Activated T-cell treated with anti-CD3 and anti-CD28 coated beads, Interleukin-2, amount 50 U/mL, for 72 hours (primary cell): ENCODE results near the gene SRD5A1. TPM values are rescaled to one million over a fixed set of nuclear protein-coding genes. Genes with fewer than 3 reads are reported as not detected.
A peak's percentile ranks its signal among the peaks of the same experiment; 100 is the strongest.

ENCODE experiments used
- ATAC-seq, 2 donors: fragments of 150-1000 bp; cut with Tn5 transposase; replicated peaks in 1 of 2; 2 replicates each; pipeline ENCODE4 v1.10.0; 2021; ENCODE audit warnings: moderate library complexity in 2 of 2, mild to moderate bottlenecking in 1 of 2
- DNase-seq, 2 donors: peaks; one replicate each; pipeline ENCODE4 v3.0.0; 2021 to 2022; ENCODE audit warnings: mixed read lengths in 1 of 2
- H3K27ac Mint-ChIP-seq: one replicate; pipeline ENCODE4 v1.8.0; 2022; ENCODE audit warnings: mild to moderate bottlenecking, moderate library complexity, mixed read lengths
- H3K27me3 Mint-ChIP-seq: one replicate; pipeline ENCODE4 v1.8.0; 2022; ENCODE audit warnings: low read depth, mixed read lengths
- H3K36me3 Mint-ChIP-seq, 2 donors: one replicate each; pipeline ENCODE4 v1.8.0; 2022; ENCODE audit warnings: mixed read lengths in 2 of 2, mild to moderate bottlenecking in 1 of 2; ENCODE audit not compliant: insufficient read depth in 2 of 2
- H3K4me1 Mint-ChIP-seq: one replicate; pipeline ENCODE4 v1.8.0; 2022; ENCODE audit warnings: low read depth, mixed read lengths
- H3K4me3 Mint-ChIP-seq, 2 donors: one replicate each; pipeline ENCODE4 v1.8.0; 2022; ENCODE audit warnings: mild to moderate bottlenecking in 2 of 2, mixed read lengths in 2 of 2, moderate library complexity in 2 of 2
- H3K9me3 Mint-ChIP-seq, 2 donors: one replicate each; pipeline ENCODE4 v1.8.0; 2022; ENCODE audit warnings: mixed read lengths in 2 of 2
- total RNA-seq, 2 donors: library from RNA; stranded (reverse); gene quantifications; one replicate each; pipeline ENCODE4 v1.2.3, GENCODE V29; 2022

SRD5A1 gene
- total RNA-seq, 2 donors from 2014 or later, result 16.4 to 22.8 TPM

DNA sequence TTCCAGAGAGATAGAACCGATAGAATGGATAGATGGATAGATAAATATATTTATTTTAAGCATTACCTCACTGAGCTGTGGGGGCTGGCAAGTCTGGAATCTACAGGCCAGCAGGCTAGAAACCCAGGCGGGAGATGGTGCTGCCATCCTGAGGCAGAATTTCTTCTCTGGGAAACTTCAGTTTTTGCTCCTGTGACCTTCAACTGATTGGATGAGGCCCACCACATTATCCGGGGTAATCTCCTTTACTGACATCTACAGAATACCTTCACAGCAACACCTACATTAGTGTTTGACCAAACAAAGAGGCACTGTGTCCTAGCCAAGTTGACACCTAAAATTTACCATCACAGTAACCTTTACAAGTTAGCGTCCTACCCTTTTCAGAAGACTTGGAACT is 50.8 kb downstream of the SRD5A1 start:
- Mint-ChIP-seq H3K27ac (no peak overlapping the region), H3K27me3 (peaks cover 54% of the 10 kb centered on the region), H3K4me1 (peaks cover 13% of the 10 kb centered on the region), H3K9me3 (peaks cover 2 to 3% of the 10 kb centered on the region in 2 donors), H3K4me3 (no peak overlapping the region), H3K36me3 (peaks cover 0 to 2% of the 10 kb centered on the region in 2 donors)
- no peak for ATAC-seq
- DNase-seq, result no peak

DNA sequence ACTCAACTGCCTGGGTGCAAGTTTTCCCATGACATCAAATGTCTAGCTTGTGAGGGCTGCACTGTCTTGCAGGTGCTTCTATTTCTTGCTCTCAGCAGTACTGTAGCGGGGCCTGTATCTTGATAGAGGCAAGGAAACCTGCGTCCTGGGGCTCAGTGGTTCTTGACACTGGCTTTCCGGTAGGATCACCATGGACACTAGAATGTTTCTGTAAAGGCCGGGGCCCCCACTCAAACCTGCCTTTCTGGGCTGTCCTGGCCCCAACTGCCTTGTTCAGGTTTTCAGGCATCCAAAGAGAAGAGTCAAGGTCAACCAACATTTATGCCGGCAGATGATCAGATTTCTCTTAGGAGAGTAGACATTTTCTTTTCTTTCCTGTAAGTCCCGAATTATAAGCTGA is 53.3 kb downstream of the SRD5A1 start:
- Mint-ChIP-seq H3K9me3 (peaks cover 2 to 3% of the 10 kb centered on the region in 2 donors), H3K36me3 (peaks cover 0 to 2% of the 10 kb centered on the region in 2 donors)

DNA sequence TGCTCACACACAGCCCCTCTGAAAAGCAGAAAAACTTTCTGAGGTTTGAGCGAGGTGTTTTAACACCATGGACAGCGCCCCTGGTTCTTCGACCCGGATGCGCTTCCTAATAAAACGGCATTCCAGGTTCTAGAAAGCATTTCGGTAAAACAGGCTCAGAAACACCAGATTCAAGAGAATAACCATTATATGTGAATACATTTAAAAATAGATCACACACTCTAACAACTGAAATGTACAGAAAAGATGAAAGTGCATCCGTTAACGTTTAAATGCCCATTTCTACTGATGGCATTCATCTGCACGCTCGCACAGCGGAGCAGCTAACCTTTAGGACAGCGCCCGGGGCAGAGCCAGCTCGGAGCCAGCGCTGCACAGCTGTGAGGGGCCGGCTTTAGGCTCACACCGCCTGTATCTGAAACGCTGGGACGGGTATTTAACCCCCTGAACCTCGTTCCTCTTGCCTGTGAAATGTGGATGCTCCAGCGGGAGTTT is 53.7 kb downstream of the SRD5A1 start:
- peaks cover 66% of the 10 kb centered on the region for H3K27me3 Mint-ChIP-seq
- no peak for DNase-seq
- H3K4me3 Mint-ChIP-seq, result peak overlapping the region; percentile 4 to 49
- H3K36me3 Mint-ChIP-seq, result no peaks in the 10 kb centered on the region
- no peak overlapping the region for H3K27ac Mint-ChIP-seq
- peak in 1 of 2 donors; percentile 45 for ATAC-seq
- no peaks in the 10 kb centered on the region for H3K9me3 Mint-ChIP-seq
- peaks cover 13% of the 10 kb centered on the region for H3K4me1 Mint-ChIP-seq

More for the DNA sequence above, 53.3 kb downstream of the SRD5A1 start:
- DNase-seq, result no peak
- H3K4me3 Mint-ChIP-seq, result peak overlapping the region; percentile 31 to 49
- no peak overlapping the region for H3K27ac Mint-ChIP-seq
- H3K27me3 Mint-ChIP-seq, result peaks cover 71% of the 10 kb centered on the region
- ATAC-seq, result no peak
- peaks cover 13% of the 10 kb centered on the region for H3K4me1 Mint-ChIP-seq

DNA sequence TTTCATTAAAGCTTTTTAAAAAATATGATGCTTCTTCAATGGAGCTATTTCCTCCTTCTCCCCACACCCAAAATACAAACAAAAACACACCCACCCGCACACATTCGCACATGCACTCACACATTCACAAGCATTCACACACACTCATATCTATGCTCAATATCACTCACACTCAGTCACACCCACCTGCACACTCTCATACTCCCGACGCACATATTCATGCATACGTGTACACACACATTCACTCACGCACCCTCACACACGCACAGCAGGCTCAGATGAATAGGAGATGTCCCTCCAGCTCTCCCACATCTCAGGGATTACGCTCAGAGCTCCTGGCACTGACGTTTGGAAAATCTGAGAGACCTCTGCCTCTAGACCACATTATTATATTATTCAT is 54.3 kb downstream of the SRD5A1 start:
- H3K27ac Mint-ChIP-seq, result no peak overlapping the region
- no peak for ATAC-seq
- H3K4me3 Mint-ChIP-seq, result peak overlapping the region in 1 of 2 donors; percentile 4

DNA sequence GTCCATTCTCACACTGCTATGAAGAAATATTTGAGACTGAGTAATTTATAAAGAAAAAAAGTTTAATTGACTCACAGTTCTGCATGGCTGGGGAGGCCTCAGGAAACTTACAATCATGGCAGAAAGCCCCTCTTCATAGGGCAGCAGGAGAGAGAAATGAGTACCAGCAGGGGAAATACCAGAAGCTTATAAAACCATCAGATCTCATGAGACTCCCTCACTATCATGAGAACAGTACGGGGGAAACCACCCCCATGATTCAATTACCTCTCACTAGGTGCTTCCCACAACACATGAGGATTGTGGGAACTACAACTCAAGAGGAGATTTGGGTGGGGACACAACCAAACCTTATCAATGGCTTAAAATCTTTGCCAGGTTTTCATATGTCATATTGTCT is 59.7 kb downstream of the SRD5A1 start:
- Mint-ChIP-seq H3K9me3 (peaks cover 0 to 1% of the 10 kb centered on the region in 2 donors), H3K4me3 (no peak overlapping the region), H3K36me3 (peaks cover 1 to 4% of the 10 kb centered on the region in 2 donors), H3K4me1 (no peaks in the 10 kb centered on the region), H3K27ac (no peak overlapping the region), H3K27me3 (peaks cover 46% of the 10 kb centered on the region)
- DNase-seq (no peak), ATAC-seq (peak in 1 of 2 donors; percentile 66)

More for the DNA sequence above, 54.3 kb downstream of the SRD5A1 start:
- Mint-ChIP-seq H3K27me3 (peaks cover 65% of the 10 kb centered on the region), H3K36me3 (peaks cover 0 to 2% of the 10 kb centered on the region in 2 donors), H3K4me1 (peaks cover 13% of the 10 kb centered on the region), H3K9me3 (peaks cover 0 to 1% of the 10 kb centered on the region in 2 donors)
- DNase-seq, result no peak

DNA sequence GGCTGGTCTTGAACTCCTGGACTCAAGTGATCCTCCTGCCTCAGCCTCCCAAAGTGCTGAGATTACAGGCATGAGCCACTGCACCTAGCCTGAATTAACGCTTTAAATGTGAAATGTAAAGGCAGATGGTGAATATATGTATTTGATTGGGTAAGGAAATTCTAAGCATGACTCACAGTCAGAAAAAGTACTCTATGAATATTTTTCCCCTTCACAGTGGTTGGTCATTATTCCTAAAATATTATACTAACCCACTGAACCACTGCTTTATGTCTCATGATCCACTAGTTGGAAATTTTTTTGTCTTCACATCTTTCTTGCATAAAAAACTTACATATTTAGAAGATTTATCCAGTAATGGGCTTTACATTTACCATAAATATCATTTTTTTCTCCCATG is 65.5 kb downstream of the SRD5A1 start:
- Mint-ChIP-seq H3K9me3 (no peaks in the 10 kb centered on the region), H3K4me3 (no peak overlapping the region), H3K4me1 (no peaks in the 10 kb centered on the region), H3K27me3 (peaks cover 50% of the 10 kb centered on the region), H3K27ac (no peak overlapping the region), H3K36me3 (peaks cover 0 to 1% of the 10 kb centered on the region in 2 donors)
- ATAC-seq, result no peak
- no peak for DNase-seq

DNA sequence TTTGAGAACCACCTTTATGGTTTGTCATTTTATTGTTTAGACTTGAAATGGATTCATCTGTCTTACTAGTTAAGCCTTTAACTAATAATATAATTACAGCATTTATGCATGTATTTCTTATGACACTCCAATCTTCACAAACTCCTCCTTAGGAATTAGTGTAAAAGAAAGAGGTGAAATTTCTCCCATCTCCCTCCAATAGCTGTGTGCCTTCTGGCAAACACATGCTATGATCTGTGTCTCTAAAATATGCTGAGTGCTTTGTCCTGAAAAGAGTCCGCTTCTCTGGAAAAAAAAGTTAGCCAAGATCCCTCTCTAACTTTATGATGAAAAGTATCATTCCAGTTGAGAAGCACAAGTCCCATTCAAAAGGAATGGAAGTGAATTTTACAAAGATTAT is 66.1 kb downstream of the SRD5A1 start:
- Mint-ChIP-seq H3K36me3 (peaks cover 0 to 1% of the 10 kb centered on the region in 2 donors), H3K9me3 (no peaks in the 10 kb centered on the region), H3K27ac (no peak overlapping the region), H3K4me1 (no peaks in the 10 kb centered on the region), H3K27me3 (peaks cover 46% of the 10 kb centered on the region), H3K4me3 (no peak overlapping the region)
- ATAC-seq (no peak), DNase-seq (no peak)

DNA sequence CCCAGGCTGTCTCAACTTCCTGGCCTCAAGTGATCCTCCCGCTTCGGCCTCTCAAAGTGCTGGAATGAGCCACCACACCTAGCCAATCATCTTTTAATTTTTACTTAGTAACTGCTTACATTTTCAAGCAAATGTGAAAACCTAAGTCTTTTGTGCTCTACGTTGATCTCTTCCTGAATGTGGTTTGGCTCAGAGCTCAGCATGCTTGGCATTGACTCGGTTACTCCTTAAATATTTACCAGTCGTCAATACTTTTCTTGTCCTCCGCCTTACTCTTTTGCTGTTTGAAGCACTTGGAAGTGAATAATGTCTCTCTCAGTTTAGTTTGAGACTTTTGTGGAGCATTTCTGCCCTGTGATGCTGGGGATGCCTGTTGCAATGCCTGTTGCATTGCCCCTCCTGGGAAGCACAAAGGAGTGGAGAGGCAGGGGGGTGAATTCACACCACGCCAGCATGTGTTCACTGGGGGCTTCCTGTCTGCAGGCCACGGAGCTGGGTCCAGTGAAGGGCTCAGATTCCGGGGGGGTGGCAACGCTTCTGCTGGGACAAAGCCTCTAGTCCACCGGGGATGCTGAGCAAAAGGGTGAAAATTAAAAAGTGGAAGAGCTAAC is 66.9 kb downstream of the SRD5A1 start:
- ATAC-seq (no peak), DNase-seq (no peak)
- Mint-ChIP-seq H3K27me3 (peaks cover 43% of the 10 kb centered on the region), H3K27ac (no peak overlapping the region), H3K4me1 (peaks cover 7% of the 10 kb centered on the region), H3K36me3 (peaks cover 0 to 1% of the 10 kb centered on the region in 2 donors), H3K9me3 (no peaks in the 10 kb centered on the region), H3K4me3 (no peak overlapping the region)

DNA sequence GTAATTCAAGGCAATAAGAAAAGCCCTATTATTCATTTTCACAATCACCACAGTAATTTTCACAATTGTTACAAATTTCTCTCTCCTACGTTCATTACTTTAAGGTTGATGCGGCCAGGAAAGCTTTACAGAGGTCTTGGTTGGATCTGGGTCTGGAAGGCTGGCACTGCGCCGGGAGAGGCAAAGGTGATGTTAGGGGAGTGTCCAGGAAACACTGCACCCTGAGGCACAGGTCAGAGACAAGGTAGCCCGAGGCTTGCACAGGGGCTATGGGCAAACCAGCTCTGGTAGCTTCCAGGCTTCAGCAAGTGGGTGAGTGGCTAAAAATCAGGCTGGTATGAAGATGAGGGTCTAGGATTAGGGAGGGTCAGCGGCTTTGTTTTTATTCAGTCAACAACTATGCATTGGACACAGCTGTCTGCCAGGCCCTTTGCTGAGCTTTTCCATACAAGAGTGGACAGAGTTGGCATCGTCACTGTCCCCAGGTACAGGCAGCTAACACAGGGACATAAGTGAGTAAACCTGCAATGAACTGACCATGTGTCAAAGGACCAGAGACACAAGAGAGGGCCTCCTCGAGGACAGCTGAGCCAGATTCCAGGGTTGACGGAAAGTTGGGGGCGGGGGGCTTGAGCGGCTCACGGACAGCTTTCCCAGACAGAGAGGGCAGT is 67.6 kb downstream of the SRD5A1 start:
- DNase-seq, result no peak
- no peaks in the 10 kb centered on the region for H3K9me3 Mint-ChIP-seq
- no peaks in the 10 kb centered on the region for H3K36me3 Mint-ChIP-seq
- H3K4me3 Mint-ChIP-seq, result no peak overlapping the region
- no peak for ATAC-seq
- no peak overlapping the region for H3K27ac Mint-ChIP-seq
- H3K4me1 Mint-ChIP-seq, result peaks cover 11% of the 10 kb centered on the region
- H3K27me3 Mint-ChIP-seq, result peaks cover 43% of the 10 kb centered on the region

DNA sequence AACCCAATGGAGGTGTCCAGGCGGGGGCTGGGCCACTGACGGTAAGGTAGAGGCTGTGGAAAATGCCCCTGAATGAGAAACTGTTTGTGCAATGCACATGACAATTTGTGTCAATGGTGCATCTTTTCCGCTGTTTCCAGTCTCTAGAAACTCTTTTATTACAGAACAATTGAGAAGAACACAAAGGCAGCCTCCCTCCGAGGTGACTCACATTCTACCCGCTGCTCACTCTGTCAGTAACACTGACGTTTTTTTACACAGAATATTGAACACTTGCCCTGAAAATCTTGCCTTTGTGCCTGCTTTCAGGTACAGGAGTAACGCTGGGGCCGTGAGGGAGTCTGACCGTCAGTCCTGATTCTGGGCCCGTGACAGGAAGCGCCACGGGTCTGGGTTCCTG is 68.3 kb downstream of the SRD5A1 start:
- DNase-seq (no peak), ATAC-seq (no peak)
- Mint-ChIP-seq H3K36me3 (no peaks in the 10 kb centered on the region), H3K4me3 (no peak overlapping the region), H3K4me1 (peaks cover 11% of the 10 kb centered on the region), H3K27me3 (peaks cover 40% of the 10 kb centered on the region), H3K9me3 (no peaks in the 10 kb centered on the region), H3K27ac (no peak overlapping the region)

DNA sequence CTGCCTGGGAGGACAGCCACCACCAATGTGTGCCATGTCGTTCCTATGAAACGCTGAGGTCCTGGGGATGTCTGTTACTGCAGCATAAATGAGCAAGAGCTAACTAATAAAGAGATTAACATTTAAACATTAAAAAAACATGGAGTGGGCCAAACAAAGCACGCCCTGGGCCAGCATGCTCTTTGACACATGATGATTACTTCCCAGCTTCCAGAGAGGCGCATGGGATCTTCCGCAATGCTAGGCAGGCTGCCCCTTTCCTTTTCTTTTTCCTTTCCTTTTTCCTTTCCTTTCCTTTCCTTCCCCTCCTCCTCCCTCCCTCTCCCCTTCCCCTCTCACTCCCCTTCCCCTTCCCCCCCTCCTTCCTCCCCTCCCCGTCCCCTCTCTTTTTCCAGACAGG is 69.4 kb downstream of the SRD5A1 start:
- no peak overlapping the region for H3K4me3 Mint-ChIP-seq
- peaks cover 11% of the 10 kb centered on the region for H3K4me1 Mint-ChIP-seq
- H3K9me3 Mint-ChIP-seq, result no peaks in the 10 kb centered on the region
- no peak for ATAC-seq
- H3K27me3 Mint-ChIP-seq, result peaks cover 29% of the 10 kb centered on the region
- H3K36me3 Mint-ChIP-seq, result no peaks in the 10 kb centered on the region
- DNase-seq, result no peak
- no peak overlapping the region for H3K27ac Mint-ChIP-seq

DNA sequence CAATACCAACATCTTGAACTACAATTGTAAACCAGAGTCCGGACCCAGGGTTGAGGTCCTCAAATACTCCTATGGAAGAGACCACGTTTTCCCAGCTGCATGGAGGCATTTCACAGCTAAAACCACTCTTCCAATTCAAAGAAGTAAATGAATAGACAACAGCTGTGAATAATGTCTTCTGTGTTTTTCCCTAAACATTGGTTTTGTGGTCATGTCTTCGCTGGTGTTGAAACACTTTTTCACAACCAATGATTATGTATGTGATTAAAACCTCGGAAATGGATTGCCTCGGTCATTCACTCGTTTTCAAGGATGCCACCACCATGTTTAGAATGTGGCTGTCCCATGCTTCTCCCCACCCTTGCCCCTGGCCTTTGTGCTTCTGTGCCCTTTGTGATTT is 70.6 kb downstream of the SRD5A1 start:
- no peak for DNase-seq
- no peak for ATAC-seq
- H3K27me3 Mint-ChIP-seq, result peaks cover 23% of the 10 kb centered on the region
- H3K4me1 Mint-ChIP-seq, result peaks cover 14% of the 10 kb centered on the region
- no peaks in the 10 kb centered on the region for H3K36me3 Mint-ChIP-seq
- no peak overlapping the region for H3K27ac Mint-ChIP-seq
- no peak overlapping the region for H3K4me3 Mint-ChIP-seq
- no peaks in the 10 kb centered on the region for H3K9me3 Mint-ChIP-seq

DNA sequence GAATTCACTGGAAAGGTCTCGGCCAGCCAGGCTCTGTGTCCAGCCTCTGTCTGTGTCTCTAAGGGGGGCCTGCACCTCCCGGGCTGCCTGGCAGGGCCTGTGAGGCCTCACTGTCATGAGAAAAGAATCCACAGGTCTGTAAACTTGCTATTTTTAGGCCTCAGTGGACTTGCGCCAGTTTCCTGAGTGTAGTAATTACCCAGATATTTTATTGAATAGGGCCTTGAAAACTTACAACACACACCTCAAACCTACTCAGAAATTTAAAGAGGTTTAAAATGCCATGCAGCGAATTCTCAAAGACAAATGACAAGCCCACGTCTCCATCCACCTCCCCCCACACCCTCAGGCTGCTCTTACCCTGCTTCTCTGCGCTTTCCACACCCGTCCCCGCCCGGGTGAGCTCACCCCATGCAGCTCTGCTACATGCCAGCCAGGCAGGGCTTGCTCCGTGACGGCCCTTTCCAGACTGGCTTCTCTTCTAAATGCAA is 71.2 kb downstream of the SRD5A1 start:
- no peak for DNase-seq
- no peak for ATAC-seq
- Mint-ChIP-seq H3K4me1 (peaks cover 17% of the 10 kb centered on the region), H3K9me3 (no peaks in the 10 kb centered on the region), H3K27me3 (peaks cover 17% of the 10 kb centered on the region), H3K36me3 (no peaks in the 10 kb centered on the region), H3K4me3 (no peak overlapping the region), H3K27ac (no peak overlapping the region)
